Keratinocyte (primary cell): ENCODE results near the gene PCDHGA6. TPM values are rescaled to one million over a fixed set of nuclear protein-coding genes. Genes with fewer than 3 reads are reported as not detected.
A peak's percentile ranks its signal among the peaks of the same experiment; 100 is the strongest.
"Not testable (repeated sequence)": the region's sequence is repeated elsewhere in the genome, so short reads cannot be mapped to it uniquely, and the experiment has no call there.

Source experiments
- DNase-seq: peaks from one replicate; pipeline ENCODE4 v3.0.0-alpha.2; 2011; ENCODE audit warnings: low read depth, missing footprints, low spot score
- FAIRE-seq: peaks from 2 replicates; lab custom pipeline; 2011; peaks lifted over from hg19 to GRCh38; lab: Jason Lieb, UNC
- H2AFZ ChIP-seq: 2 replicates; pipeline ENCODE4 v1.6.0; 2012; ENCODE audit warnings: low read length, control low read depth, inconsistent platforms; ENCODE audit not compliant: control insufficient read depth
- H3K27ac ChIP-seq: 2 replicates; pipeline ENCODE4 v1.5.1; 2011; ENCODE audit warnings: low read length; ENCODE audit not compliant: control insufficient read depth, insufficient read depth
- H3K27me3 ChIP-seq: 3 replicates; pipeline ENCODE4 v1.6.0; 2011; ENCODE audit warnings: low read length; ENCODE audit not compliant: control insufficient read depth, insufficient read depth; ENCODE audit errors: extremely low read depth
- H3K36me3 ChIP-seq, 2 experiments: 2 replicates in 1 of 2; 3 replicates in 1 of 2; pipeline ENCODE4 v1.5.1; 2011; ENCODE audit warnings: low read length in 2 of 2, mild to moderate bottlenecking in 1 of 2; ENCODE audit not compliant: control insufficient read depth in 2 of 2, insufficient read depth in 2 of 2; ENCODE audit errors: extremely low read depth in 1 of 2
- H3K4me1 ChIP-seq: 3 replicates; pipeline ENCODE4 v1.5.1; 2011; ENCODE audit warnings: low read length; ENCODE audit not compliant: control insufficient read depth, insufficient read depth; ENCODE audit errors: extremely low read depth
- H3K4me2 ChIP-seq: 3 replicates; pipeline ENCODE4 v1.6.0; 2011; ENCODE audit warnings: low read depth, low read length; ENCODE audit not compliant: control insufficient read depth, insufficient read depth; ENCODE audit errors: extremely low read depth
- H3K4me3 ChIP-seq, 3 experiments: fragments of 200-600 bp in 1 of 3; sonication (generic) in 1 of 3; 2 replicates in 2 of 3; 3 replicates in 1 of 3; pipeline ENCODE4 v1.5.1; 2011 to 2016; ENCODE audit warnings: low read length in 3 of 3, mild to moderate bottlenecking in 3 of 3, control low read depth in 2 of 3, inconsistent platforms in 1 of 3, low read depth in 1 of 3, mixed read lengths in 1 of 3, mixed run types in 1 of 3, moderate library complexity in 1 of 3; ENCODE audit not compliant: control insufficient read depth in 2 of 3, insufficient read depth in 2 of 3; ENCODE audit errors: extremely low read depth in 1 of 3
- H3K79me2 ChIP-seq: 2 replicates; pipeline ENCODE4 v1.6.0; 2012; ENCODE audit warnings: low read length; ENCODE audit not compliant: control insufficient read depth, insufficient read depth
- H3K9ac ChIP-seq: 3 replicates; pipeline ENCODE4 v1.6.0; 2011; ENCODE audit warnings: low read length; ENCODE audit not compliant: control insufficient read depth, insufficient read depth; ENCODE audit errors: extremely low read depth
- H3K9me1 ChIP-seq: 3 replicates; pipeline ENCODE4 v1.6.0; 2011; ENCODE audit warnings: low read length; ENCODE audit not compliant: control insufficient read depth, insufficient read depth; ENCODE audit errors: extremely low read depth
- H3K9me3 ChIP-seq: 2 replicates; pipeline ENCODE4 v1.5.1; 2012; ENCODE audit warnings: low read depth, low read length; ENCODE audit not compliant: control insufficient read depth
- H4K20me1 ChIP-seq: 3 replicates; pipeline ENCODE4 v1.6.0; 2011; ENCODE audit warnings: low read length; ENCODE audit not compliant: control insufficient read depth, insufficient read depth; ENCODE audit errors: extremely low read depth
- CTCF ChIP-seq, 3 experiments: IDR thresholded peaks in 1 of 3; conservative IDR thresholded peaks in 1 of 3; optimal IDR thresholded peaks in 1 of 3; 2 replicates in 2 of 3; 3 replicates in 1 of 3; pipeline versions ENCODE3 to v1.5.1; 2011; ENCODE audit warnings: low read length in 3 of 3, mild to moderate bottlenecking in 3 of 3, moderate library complexity in 2 of 3, control low read depth in 1 of 3, inconsistent platforms in 1 of 3; ENCODE audit not compliant: insufficient read depth in 2 of 3; ENCODE audit errors: extremely low read depth in 1 of 3
- EZH2 ChIP-seq: IDR thresholded peaks from one replicate; pipeline ENCODE4 v1.6.1; 2012; ENCODE audit warnings: inconsistent platforms, mild to moderate bottlenecking, low read length, moderate library complexity
- dilution Hi-C: fragments of 300-500 bp; cut with MboI; formaldehyde crosslinking; loops from one replicate; pipeline ENCODE4 v1.7.0; 2020; ENCODE audit warnings: low sequenced_read_pairs; ENCODE audit not compliant: extremely low pct_ligation_motif_present
- polyA plus RNA-seq, 5 experiments: library from polyadenylated mRNA; depleted of rRNA in 3 of 5; stranded (reverse) in 3 of 5; stranded (forward) in 1 of 5; unstranded in 1 of 5; fragments of >200 nt; gene quantifications; 1 replicate in 1 of 5; 2 replicates in 3 of 5; 3 replicates in 1 of 5; pipeline versions ENCODE4 v1.2.1 to v1.2.3, GENCODE V29; 2011 to 2012; ENCODE audit warnings: missing spikeins in 2 of 5, low read depth in 1 of 5, low replicate concordance in 1 of 5

Gene PCDHGA6
- polyA plus RNA-seq, 1 donor (not counting 4 experiments of a cell fraction or from before 2014, with no cell fraction given): 0.16 TPM

GRCh38 chr5:141412854-141413539 is 39.3 kb downstream of the PCDHGA6 start, which contains the start of gene PCDHGA10:
PCDHGA10 (plus strand) TSS chr5:141412987; CDS start chr5:141413176, 189 bp downstream.
- TF ChIP-seq CTCF (optimal IDR thresholded peaks at IDR 0.05 in 1 of 3, IDR thresholded peaks at IDR 0.05 in 1 of 3, conservative IDR thresholded peaks at IDR 0.05 in 1 of 3; ENCODE audit: extremely low read depth in 1 of 3, insufficient read depth in 2 of 3, low read length in 3 of 3) (peak; percentile 58 to 72 (median 67)), EZH2 (no peak)
- dilution Hi-C loops: no loop called here
- peak within 1 kb of the TSS; percentile 14 for H3K27ac ChIP-seq
- H4K20me1 ChIP-seq: no peaks in the 10 kb centered on the region
- H2AFZ ChIP-seq: peak within 1 kb of the TSS; percentile 80
- peak; percentile 26 for FAIRE-seq
- peaks cover 5% of the 10 kb centered on the region for H3K4me1 ChIP-seq
- DNase-seq: no peak
- peak within 1 kb of the TSS; percentile 82 for H3K4me2 ChIP-seq
- peaks cover 15% of the 10 kb centered on the region for H3K27me3 ChIP-seq
- H3K9me3 ChIP-seq: peaks cover 23% of the 10 kb centered on the region
- H3K9me1 ChIP-seq: no peaks in the 10 kb centered on the region
- no peaks in the 10 kb centered on the region for H3K36me3 ChIP-seq
- H3K9ac ChIP-seq: peak within 1 kb of the TSS; percentile 66
- H3K4me3 ChIP-seq: peak within 1 kb of the TSS; percentile 35 to 76 (median 75)
- no peaks in the 10 kb centered on the region for H3K79me2 ChIP-seq

GRCh38 chr5:141413540-141414069 is 39.9 kb downstream of the PCDHGA6 start:
- H3K9ac ChIP-seq: no peak overlapping the region
- H3K9me3 ChIP-seq: peaks cover 23% of the 10 kb centered on the region

GRCh38 chr5:141414548-141415274 is 41.0 kb downstream of the PCDHGA6 start:
- H3K4me3 ChIP-seq, H4K20me1 ChIP-seq, FAIRE-seq, H3K79me2 ChIP-seq, H3K9ac ChIP-seq, H3K36me3 ChIP-seq, H2AFZ ChIP-seq, DNase-seq, H3K4me1 ChIP-seq, dilution Hi-C loops, H3K4me2 ChIP-seq, H3K9me1 ChIP-seq, H3K27ac ChIP-seq: not testable (repeated sequence)
- peaks cover 22% of the 10 kb centered on the region for H3K27me3 ChIP-seq
- H3K9me3 ChIP-seq: peaks cover 23% of the 10 kb centered on the region

More at GRCh38 chr5:141413540-141414069, 39.9 kb downstream of the PCDHGA6 start:
- DNase-seq: no peak
- dilution Hi-C loops: no loop called here
- Histone ChIP-seq H3K27ac (no peak overlapping the region), H4K20me1 (no peaks in the 10 kb centered on the region), H3K79me2 (no peaks in the 10 kb centered on the region), H2AFZ (peak overlapping the region; percentile 80), H3K4me3 (peak overlapping the region; percentile 35 to 76 (median 75)), H3K36me3 (no peaks in the 10 kb centered on the region), H3K4me1 (peaks cover 5% of the 10 kb centered on the region), H3K4me2 (peak overlapping the region; percentile 82), H3K27me3 (peaks cover 15% of the 10 kb centered on the region), H3K9me1 (no peaks in the 10 kb centered on the region)
- TF ChIP-seq CTCF (optimal IDR thresholded peaks at IDR 0.05 in 1 of 3, IDR thresholded peaks at IDR 0.05 in 1 of 3, conservative IDR thresholded peaks at IDR 0.05 in 1 of 3; ENCODE audit: extremely low read depth in 1 of 3, insufficient read depth in 2 of 3, low read length in 3 of 3) (no peak), EZH2 (no peak)
- no peak for FAIRE-seq
